GDM1 (cell line): ENCODE data around the gene GRK7.
"Not testable (repeated sequence)": the region's sequence is repeated elsewhere in the genome, so short reads cannot be mapped to it uniquely, and the experiment has no call there.

Experiments used
- DNase-seq: peaks from one replicate; lab custom pipeline; 2025; lab: John Stamatoyannopoulos, UW

Gene GRK7

DNA sequence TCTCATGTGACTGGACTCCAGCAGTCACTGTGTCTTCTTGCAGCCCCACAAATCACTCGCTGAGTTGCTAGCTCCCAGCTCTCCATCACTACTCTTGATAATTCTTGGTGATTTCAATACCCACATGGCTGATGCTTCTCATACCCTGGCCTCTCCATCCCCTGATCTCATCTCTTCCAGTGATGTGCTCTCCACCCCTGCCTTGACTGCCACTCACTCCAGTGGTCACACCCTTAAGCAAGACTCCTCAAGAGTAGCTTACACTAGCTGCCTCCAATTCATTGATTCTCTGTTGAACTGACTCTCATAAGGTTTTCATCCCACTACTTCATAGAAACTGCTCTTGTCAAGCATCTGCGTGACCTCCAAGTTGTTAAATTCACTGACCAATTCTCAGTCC, 837 bp downstream of the GRK7 start:
- DNase-seq, result no peak

DNA sequence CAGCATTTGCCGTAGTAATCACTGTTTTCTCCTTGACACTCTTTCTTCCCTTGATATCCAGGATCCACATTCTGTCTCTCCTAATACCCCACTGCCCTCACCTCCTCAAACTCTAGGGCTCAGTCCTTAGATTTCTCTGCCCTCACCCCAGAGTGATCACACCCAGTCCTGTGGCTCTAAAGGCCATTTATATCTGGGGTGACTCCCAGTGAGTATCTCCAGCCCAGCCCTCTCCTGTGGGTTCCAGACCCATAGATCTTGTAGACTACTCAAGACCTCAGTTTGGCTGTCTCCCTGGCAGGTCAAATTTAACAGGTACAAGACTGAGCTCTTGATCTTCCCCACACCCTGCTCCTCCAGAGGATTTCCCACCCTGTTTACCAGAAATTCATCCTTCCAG, 1.3 kb downstream of the GRK7 start:
- no peak for DNase-seq

DNA sequence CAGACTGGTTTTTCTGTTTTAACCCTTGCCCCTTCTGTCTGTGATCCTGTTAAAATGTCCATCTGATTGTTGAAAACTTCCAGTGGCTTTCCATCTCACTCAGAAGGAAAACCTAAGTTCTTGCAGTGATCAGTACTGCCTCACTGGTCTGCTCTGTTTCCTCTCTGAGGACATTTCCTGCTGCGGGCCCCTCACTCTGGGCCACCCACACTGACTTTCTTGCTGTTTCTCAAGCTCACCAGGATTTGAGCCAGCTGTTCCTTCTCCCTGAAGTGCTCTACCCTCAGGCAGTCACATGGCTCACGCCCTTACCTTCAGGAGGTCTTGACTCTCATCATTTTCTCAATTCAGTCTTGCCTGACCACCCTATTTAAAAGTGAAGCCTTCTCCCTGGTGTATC, 1.8 kb downstream of the GRK7 start:
- DNase-seq, result no peak

DNA sequence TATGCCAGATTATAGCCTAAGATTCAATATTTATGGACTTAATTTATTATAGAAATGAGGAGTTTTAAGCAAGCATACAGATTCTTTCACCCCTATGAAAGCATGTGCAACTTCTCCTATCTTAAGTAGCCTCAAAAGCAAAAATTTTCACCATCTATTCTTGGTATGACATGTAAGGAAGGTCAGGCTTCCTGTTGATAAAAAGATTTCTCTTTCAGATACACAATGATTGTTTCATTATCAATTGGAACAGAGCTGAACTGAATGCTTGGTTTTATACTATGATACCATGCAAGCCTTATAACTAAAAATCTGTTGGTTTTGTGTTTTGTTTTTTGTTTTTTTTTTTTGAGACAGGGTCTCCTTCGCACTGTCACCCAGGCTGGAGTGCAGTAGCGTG, 3.9 kb downstream of the GRK7 start:
- no peak for DNase-seq

DNA sequence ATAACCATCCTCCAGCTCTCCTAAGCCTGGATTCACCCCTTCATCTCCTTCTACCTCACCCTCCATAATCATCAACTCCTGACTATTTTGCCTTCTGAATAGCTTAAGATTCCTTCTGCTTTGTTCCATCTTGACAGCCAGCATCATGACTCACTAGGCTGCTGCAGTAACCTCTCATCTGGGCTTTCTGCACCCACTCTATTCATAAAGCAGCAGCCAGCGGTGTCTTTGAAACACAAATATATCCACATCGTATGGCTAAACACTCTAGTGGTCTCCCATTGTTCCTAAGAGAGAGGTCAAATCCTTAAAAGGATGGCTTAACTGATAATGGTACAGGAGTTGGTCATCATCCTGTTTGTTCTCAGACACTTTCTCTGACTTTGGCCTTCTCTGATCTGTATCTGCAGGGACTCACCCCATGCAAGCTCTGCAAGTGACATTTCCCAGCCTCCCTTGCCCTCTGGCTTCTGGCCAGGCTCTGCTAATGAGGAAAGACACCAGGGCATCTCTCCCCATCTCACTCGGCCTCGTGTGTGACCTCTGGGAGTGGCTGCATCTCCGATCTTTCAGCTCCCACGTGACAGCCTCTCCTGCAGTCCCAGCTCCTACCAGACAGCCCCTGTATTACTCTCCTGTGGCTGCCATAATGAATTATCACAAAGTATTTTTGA, 6.2 kb downstream of the GRK7 start:
- DNase-seq, result no peak

DNA sequence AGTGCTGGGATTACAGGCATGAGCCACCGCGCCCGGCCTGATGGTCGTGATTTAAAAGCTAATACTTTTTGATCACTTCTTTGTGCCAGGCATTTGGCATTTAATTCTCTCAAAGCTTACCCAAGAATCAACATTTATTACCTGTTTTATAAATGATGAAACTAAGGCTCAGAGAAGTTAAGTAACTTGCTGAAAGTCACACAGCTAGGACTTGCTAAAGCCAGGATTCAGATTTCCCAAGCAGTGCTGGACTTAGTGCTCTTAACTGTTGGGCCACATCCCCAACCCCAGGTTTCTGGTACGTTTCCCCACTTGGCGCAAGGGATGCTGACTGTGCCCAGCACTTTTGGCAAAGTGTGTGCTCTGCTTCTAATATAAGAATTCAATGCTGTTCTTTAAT, 10.5 kb downstream of the GRK7 start:
- no peak for DNase-seq

DNA sequence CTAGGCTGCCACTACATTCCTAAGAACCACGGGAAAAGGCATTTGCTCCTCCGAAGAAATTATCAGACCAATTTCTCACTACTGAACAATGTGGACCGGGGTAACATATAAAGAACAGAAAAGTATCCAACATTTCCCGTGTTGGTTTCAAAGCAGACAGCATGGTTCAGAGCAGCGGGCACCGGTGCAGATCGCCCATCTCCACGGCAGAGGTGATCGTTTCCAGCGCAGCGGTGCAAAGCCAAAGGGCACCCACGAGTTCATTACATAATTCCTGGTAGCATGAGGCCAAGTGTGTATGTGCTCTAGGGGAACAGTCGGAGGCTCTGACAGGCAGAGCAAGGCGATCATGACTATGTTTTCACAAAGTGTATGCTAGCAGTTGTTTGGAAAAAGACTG, 13.2 kb downstream of the GRK7 start:
- no peak for DNase-seq

DNA sequence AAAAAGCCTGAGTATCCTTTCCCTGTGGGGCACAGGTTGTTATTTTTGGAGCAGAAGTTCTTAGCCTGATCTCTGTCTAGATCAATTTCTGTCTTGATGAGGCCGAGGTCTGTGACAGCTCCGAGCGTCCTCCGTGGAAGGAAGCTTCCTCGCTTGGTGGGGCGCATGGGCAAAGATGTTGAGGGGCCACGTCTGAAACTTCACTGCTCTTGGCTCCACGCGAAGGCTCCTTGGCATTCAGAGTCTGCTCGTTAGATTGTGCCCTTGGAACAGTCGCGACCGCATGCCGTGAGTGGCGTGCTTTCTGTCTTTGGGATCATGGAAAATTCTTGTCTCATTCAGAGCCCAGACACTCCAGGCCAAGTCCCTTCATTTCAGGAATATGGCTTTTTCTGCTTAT, 13.7 kb downstream of the GRK7 start:
- no peak for DNase-seq

DNA sequence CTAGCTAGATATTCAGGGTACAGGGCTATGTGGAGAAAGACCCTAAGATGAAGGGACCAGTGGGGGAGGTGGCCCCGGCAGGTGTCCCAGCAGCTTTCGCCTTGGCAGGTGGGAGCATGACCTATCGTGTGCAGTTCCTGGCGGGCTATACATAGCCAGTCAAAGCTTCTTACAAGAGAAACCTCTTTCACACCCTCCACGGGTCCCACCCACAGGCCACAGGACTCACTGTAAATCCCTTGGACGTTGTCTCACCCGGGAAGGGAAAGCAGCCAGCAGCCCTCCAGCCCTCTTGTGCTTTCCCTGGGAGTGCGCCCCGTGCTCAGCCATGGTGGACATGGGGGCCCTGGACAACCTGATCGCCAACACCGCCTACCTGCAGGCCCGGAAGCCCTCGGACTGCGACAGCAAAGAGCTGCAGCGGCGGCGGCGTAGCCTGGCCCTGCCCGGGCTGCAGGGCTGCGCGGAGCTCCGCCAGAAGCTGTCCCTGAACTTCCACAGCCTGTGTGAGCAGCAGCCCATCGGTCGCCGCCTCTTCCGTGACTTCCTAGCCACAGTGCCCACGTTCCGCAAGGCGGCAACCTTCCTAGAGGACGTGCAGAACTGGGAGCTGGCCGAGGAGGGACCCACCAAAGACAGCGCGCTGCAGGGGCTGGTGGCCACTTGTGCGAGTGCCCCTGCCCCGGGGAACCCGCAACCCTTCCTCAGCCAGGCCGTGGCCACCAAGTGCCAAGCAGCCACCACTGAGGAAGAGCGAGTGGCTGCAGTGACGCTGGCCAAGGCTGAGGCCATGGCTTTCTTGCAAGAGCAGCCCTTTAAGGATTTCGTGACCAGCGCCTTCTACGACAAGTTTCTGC, 15.0 kb downstream of the GRK7 start:
- DNase-seq, result no peak

DNA sequence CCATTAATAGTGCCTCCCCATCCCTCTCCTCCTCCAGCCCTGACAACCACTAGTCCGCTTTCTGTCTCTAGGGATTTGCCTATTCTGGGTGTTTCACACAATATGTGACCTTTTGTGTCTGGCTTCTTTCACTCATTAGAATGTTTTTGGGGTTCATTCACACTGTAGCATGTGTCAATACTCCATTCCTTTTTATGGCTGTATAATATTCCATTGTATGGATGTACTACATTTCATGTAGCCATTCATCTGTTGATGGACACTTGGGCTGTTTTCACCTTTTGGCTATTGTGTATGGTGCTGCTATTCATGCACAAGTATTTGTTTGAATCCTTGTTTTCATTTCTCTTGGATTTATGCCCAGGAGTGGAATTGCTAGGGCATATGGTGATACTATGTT, 16.5 kb downstream of the GRK7 start:
- DNase-seq, result no peak

DNA sequence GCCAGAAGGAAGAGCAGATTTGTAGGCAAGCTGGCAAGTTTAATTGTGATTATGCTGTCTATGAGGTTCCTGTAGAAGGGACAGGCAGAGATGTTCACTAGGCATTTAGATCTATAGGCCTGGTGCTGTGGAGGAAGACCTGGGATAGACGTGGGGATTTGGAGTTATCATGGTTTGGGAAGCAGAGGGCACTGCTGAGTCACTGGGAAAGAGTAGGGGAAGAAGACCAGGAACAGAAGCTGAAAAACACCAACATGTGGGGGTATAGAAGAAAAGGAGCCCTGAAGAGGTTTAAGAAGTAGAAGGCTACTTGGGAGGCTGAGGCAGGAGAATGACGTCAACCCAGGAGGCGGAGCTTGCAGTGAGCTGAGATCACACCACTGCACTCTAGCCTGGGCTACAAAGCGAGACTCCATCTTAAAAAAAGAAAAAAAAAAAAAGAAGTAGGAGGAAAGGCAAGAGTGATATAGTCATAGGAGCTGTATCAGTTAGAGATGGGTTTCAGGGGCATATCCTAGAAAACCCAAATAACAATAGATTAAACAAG, 19.3 kb downstream of the GRK7 start:
- no peak for DNase-seq

DNA sequence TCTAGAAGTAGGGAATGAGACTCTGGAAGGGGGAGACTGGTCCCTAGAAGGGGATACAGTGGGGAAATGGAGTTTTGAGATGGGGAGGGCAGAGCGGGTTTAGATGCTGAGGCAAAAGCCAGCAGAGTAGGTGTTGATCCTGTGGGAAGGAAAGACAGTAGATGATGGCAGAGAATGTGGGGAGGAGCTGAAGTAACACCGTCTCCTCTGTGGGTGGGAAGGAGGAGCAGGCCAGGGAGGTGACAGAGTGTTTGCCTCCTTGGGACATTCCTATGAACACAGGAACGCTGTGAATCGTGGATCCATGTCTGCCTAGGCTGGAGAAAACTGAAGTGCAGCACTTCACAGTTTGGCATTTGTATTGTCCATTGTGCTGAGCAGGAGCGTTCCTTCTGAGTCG, 20.4 kb downstream of the GRK7 start:
- DNase-seq, result no peak

DNA sequence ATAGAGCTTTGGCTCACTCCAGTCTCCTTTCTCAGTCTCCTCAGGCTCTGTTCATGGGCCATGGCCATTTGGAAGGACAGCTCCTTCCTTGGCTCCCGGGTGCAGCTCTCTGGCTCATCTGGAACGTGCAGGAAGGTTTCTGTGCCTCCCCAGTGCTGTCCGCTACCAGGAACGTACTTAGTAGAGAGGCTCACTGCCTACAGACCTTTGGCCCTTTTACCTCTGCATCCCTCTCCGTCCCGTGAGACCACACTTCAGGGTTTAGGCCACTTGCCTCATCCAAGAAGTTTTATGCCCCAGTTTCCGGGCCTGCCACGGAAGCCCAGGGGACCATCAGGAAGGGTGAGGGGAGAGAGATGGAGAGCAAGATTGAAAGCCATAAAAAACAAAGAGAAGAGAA, 20.9 kb downstream of the GRK7 start:
- DNase-seq, result no peak

DNA sequence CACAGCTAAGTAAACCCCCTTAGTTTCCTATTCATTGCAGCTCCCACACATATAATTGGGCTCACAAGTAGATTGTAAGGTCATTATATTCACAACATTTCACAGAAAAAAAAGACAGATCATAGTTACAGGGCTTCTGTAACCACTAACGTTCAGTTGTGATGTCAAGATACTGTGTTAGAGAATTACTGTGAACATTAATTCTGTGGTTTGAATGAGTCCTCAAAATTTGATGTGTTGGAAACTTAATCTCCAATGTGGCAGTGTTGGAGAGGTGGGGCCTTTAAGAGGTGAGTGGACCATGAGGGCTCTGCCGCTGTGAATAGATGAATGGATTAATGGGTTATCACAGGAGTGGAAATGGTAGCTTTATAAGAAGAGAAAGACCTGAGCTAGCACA, 21.3 kb downstream of the GRK7 start:
- DNase-seq, result no peak

DNA sequence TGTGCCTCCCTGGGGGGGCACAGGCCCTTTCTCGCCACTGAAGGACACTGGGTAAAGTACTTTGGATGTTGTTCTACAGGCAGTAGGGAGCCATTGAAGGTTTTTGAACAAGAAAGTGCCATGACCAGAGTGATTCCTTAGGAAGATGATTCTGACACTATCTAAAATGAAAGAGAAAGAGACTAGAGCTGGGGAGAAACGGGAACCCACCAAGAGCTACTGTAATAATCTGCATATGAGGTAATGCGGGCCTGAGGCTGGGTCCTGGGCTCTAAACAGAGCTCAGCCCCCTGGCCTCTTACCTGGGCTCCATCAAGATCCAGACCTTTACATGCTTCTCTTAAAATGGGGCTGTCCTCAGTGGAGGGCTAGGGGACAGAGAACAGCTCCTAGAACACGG, 24.9 kb downstream of the GRK7 start:
- DNase-seq, result no peak

DNA sequence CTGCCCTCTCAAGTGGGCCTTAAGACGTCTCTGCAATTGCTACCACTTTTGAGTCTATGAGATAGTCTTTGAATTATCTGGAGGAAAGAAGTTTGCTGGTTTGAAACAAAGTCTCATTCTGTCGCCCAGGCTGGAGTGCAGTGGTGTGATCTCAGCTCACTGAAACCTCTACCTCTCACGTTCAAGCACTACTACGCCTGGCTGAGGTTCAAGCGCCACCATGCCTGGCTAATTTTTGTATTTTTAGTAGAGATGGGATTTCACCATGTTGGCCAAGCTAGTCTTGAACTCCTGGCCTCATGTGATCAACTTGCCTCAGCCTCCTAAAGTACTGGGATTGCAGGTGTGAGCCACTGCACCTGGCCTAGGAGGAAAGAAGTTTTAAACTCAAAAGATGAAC, 25.5 kb downstream of the GRK7 start:
- DNase-seq, result not testable (repeated sequence)

DNA sequence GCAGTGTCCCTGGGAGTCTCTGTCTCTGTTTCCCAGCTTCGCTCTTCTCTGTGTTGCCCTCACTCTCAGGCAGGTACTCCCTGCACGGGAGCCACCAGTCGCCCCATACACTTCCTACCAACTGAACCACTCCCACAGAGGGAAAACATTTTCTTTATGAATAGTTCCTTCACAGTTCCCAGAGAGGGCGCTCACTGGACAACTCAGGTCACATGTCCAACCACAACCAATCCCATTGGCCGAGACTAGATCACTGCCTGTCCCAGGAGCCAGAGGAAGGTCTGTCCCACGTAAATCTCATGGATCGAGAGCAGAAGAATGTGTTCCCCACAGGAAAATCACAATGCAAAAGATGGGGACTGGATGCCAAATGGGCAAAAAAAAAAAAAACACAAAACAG, 26.1 kb downstream of the GRK7 start:
- DNase-seq, result no peak

DNA sequence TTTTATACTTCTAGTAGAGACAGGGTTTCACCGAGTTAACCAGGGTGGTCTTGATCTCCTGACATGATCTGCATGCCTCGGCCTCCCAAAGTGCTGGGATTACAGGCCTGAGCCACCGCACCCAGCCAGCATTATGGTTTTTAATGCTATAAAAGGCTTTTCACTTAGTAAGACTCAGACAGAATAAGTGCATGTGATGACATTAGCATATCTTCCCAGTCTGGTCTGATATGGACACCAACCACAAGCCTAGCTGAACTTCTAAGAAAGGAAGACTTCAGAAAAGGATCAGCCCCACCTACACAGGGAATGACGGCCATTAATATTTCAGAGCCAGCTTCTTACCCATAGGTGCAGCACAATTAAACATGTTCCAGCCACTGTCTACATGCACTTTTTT, 27.0 kb downstream of the GRK7 start:
- no peak for DNase-seq

DNA sequence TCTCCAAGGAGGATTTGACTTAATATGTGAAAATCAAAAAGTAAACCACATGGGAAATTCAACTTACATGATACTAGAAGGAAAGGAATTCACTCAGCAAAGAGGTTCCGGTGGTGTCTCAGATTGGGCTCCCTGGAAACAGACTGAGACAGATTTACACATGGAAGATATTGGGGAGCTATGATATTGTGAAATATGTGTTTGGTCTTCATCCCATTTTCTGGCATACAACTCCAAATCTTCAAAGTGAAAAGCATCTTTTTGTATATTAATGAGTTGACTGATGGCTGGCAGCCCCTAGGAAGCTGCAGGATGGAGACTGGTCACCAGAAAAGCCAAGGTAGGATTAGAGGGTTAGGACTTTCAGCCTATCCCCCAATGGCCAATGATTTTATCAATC, 29.3 kb downstream of the GRK7 start:
- DNase-seq, result no peak

DNA sequence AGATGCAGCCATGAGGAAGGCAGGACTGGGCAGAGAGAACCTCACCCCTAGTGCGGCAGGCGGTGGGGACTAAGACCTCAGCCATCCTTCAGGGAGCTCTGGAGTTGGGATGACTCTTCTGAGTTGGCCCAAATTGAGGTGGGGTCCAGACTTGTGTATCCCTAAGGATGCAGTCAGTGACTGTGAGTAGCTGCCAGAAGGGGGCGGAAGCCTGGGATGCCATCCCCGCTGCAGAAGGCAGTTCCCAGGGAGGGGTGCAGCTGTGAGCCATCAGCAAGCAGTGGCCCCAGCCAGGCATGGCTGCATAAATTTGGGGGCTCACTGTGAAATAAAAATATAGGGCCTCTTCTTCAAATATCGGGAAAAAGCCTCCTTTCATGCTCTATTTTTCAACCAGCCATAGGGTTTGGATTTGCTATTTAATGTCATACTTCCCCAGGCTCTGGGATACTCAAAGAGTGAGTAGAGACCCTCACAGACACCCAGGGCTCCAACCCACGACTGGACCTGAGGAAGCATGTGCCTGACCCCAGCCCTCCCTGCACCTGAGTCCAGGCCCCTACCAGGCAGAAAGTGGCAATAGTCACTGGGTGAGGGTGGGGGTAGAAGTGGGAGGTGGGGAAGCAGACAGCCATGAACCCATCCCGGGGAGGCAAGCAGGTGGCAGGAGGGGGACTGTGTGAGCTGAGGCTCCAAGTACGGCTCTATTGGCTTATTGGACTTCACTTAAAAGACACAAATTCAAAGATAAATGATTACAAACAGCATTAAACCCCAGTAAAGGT, 30.5 kb downstream of the GRK7 start:
- no peak for DNase-seq

DNA sequence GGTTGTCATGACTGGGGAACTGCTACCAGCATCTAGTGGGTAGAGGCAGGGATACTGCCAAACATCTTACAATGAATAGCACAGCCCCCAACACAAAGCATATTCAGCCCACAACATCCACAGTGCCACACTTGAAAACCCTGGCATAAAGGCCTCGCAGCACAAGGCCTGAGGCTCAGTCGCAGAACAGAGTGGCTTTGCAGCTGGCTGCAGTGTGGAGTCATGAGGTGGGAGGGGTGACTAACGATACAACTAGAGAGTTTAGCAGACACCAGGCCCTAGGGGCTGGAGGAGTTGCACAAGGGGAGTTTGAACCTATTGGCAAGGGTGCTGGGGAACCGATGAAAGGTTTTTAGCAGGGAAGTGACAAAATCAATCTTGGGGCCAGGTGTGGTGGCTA, 32.1 kb downstream of the GRK7 start:
- no peak for DNase-seq

DNA sequence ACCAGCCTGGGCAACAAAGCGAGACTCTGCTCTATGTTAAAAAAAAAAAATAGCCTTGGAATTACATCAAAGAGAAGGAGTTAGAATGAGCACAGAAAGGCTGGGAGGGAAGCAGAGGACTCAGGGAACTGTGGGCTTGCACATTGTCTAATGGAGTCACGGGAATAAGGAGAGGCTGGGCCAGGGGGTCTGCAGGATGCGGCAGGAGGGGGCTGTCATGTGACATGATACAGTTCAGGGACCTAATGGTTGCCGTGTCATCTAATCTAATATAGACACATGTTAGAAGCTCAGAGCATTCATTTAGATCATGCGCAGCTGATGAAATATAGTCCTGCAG, 32.5 kb downstream of the GRK7 start:
- DNase-seq, result no peak
